Memory B cell (primary cell): Measurements from ENCODE around the gene CLOCK.
"Not testable (repeated sequence)": the region's sequence is repeated elsewhere in the genome, so short reads cannot be mapped to it uniquely, and the experiment has no call there.

ENCODE experiments used
- ATAC-seq: fragments of 150-1000 bp; cut with Tn5 transposase; 2 replicates; pipeline ENCODE4 v1.10.0; 2021; ENCODE audit warnings: low read depth, mild to moderate bottlenecking, moderate library complexity
- DNase-seq, 2 donors: peaks; one replicate each; pipeline ENCODE4 v3.0.0; 2022; ENCODE audit warnings: low spot score in 2 of 2
- H3K27ac Mint-ChIP-seq: one replicate; pipeline ENCODE4 v1.8.0; 2022; ENCODE audit warnings: mild to moderate bottlenecking, moderate library complexity, mixed read lengths
- H3K27me3 Mint-ChIP-seq: one replicate; pipeline ENCODE4 v1.8.0; 2022; ENCODE audit warnings: mixed read lengths
- H3K36me3 Mint-ChIP-seq: one replicate; pipeline ENCODE4 v1.8.0; 2022; ENCODE audit warnings: mild to moderate bottlenecking, mixed read lengths
- H3K4me1 Mint-ChIP-seq: one replicate; pipeline ENCODE4 v1.8.0; 2022; ENCODE audit warnings: mixed read lengths
- H3K4me3 Mint-ChIP-seq: one replicate; pipeline ENCODE4 v1.8.0; 2022; ENCODE audit warnings: mild to moderate bottlenecking, moderate library complexity, mixed read lengths
- H3K9me3 Mint-ChIP-seq: one replicate; pipeline ENCODE4 v1.8.0; 2022; ENCODE audit warnings: mixed read lengths

CLOCK gene

DNA sequence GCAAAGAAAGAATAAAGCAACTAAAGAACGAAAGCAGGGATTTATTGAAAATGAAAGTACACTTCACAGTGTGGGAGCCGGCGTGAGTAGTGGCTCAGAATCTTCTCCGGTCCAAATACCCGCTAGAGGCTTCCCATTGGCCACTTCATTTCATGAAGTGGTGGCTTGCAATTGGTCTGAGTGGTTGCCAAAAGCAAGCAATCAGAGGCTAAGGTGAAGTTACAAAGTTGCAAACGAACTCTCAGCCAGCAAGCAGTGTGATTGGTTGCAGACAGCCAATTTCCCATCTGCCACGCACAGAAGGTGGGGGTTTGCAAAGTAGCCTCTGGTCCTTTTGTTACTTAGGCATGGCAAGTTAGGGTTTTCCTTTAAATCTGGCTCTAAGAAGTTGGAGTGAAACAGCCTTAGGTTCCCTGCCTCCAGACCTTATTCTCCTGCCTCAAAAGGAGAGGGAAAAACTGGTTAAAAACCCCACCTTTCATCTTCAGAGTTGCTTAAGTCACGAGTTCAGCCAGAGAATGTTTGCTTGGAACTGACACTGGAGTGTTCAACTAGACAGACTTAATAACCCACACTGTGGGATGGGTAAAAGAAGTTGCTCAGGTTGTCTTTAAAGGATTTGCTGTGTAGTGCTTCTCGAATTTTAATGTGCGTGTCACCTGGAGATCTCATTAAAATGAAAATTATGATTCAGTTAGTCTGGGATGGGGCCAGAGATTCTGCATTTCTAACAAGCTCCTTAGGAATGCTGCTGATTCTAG is 6.9 kb upstream of the CLOCK start:
- ATAC-seq = peak; percentile 89
- peaks cover 3% of the 10 kb centered on the region for H3K27me3 Mint-ChIP-seq
- peaks cover 3% of the 10 kb centered on the region for H3K9me3 Mint-ChIP-seq
- H3K36me3 Mint-ChIP-seq = peaks cover 2% of the 10 kb centered on the region
- H3K27ac Mint-ChIP-seq = no peak overlapping the region
- DNase-seq = peak in 1 of 2 donors; percentile 14
- peak overlapping the region; percentile 69 for H3K4me3 Mint-ChIP-seq
- no peaks in the 10 kb centered on the region for H3K4me1 Mint-ChIP-seq

DNA sequence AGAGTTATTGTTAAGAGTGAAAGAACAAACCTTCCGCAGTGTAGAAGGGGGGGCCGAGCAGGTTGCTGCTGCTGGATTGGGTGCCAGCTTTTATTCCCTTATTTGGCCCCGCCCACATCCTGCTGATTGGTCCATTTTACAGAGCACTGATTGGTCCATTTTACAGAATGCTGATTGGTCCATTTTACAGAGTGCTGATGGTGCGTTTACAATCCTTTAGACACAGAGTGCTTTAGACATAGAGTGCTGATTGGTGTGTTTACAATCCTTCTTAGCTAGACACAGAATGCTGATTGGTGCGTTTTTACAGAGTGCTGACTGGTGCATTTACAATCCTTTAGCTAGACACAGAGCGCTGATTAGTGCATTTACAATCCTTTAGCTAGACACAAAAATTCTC is 5.3 kb upstream of the CLOCK start:
- peak; percentile 14 for ATAC-seq
- H3K27me3 Mint-ChIP-seq, H3K4me3 Mint-ChIP-seq, DNase-seq, H3K36me3 Mint-ChIP-seq, H3K27ac Mint-ChIP-seq, H3K9me3 Mint-ChIP-seq, H3K4me1 Mint-ChIP-seq: not testable (repeated sequence)

DNA sequence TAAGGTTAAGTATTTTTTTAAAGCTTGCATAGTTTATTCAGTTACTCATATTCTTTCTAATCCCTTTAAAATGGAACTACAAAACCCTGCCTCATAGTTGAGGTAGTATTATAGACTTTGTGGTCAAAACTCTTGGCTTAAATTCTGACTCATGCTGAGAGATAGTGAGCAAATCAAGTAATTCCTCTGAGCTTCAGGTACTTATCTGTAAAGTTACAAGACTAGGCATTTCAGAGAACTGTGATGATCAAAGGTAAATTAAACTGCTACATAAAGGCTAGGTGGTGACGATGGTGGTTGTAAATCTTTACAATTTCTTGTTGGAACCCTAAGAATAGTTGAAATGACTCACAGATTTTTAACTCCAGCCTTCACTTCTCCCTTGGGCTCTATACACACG is 3.2 kb upstream of the CLOCK start:
- ATAC-seq (no peak), DNase-seq (no peak)
- no peaks in the 10 kb centered on the region for H3K9me3 Mint-ChIP-seq
- H3K4me1 Mint-ChIP-seq = peaks cover 4% of the 10 kb centered on the region
- no peak overlapping the region for H3K4me3 Mint-ChIP-seq
- H3K36me3 Mint-ChIP-seq = no peaks in the 10 kb centered on the region
- H3K27me3 Mint-ChIP-seq = no peaks in the 10 kb centered on the region
- no peak overlapping the region for H3K27ac Mint-ChIP-seq

GRCh38 chr4:55547918-55548317 is 1.2 kb upstream of the CLOCK start:
- H3K4me3 Mint-ChIP-seq = peak overlapping the region; percentile 94
- no peaks in the 10 kb centered on the region for H3K36me3 Mint-ChIP-seq
- H3K9me3 Mint-ChIP-seq = no peaks in the 10 kb centered on the region
- peaks cover 16% of the 10 kb centered on the region for H3K4me1 Mint-ChIP-seq
- peak overlapping the region; percentile 90 for H3K27ac Mint-ChIP-seq
- H3K27me3 Mint-ChIP-seq = no peaks in the 10 kb centered on the region
- ATAC-seq (no peak), DNase-seq (no peak)

DNA sequence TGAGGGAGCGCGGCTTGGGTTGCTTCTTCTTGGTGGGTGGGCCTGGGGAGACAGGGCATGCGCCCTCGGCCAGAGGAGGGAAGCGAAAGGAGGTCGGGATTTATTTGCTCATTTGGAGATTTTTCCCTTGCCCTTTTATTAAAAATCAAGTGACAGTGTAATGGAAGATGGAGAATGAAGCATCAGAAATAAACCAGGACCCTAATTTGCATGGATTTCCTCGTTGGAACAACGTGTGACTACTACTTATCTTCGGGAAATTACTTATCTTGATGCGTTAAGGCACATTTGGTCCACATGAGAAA is 709 bp upstream of the CLOCK start:
- Mint-ChIP-seq H3K9me3 (no peaks in the 10 kb centered on the region), H3K27me3 (no peaks in the 10 kb centered on the region), H3K36me3 (no peaks in the 10 kb centered on the region), H3K4me3 (peak overlapping the region; percentile 94), H3K27ac (peak overlapping the region; percentile 90), H3K4me1 (peaks cover 16% of the 10 kb centered on the region)
- DNase-seq (no peak), ATAC-seq (no peak)

GRCh38 chr4:55546506-55546755 is 278 bp downstream of the CLOCK start:
- H3K4me1 Mint-ChIP-seq = peaks cover 16% of the 10 kb centered on the region

GRCh38 chr4:55545641-55546505 is 836 bp downstream of the CLOCK start:
- Mint-ChIP-seq H3K36me3 (no peaks in the 10 kb centered on the region), H3K4me3 (peak overlapping the region; percentile 94), H3K9me3 (no peaks in the 10 kb centered on the region), H3K4me1 (peaks cover 16% of the 10 kb centered on the region), H3K27ac (peak overlapping the region; percentile 90), H3K27me3 (no peaks in the 10 kb centered on the region)
- ATAC-seq (peak; percentile 49), DNase-seq (peak; percentile 39 to 70)

More at GRCh38 chr4:55546506-55546755, 278 bp downstream of the CLOCK start:
- ATAC-seq = peak; percentile 64
- Mint-ChIP-seq H3K27me3 (no peaks in the 10 kb centered on the region), H3K36me3 (no peaks in the 10 kb centered on the region), H3K9me3 (no peaks in the 10 kb centered on the region), H3K4me3 (peak overlapping the region; percentile 94), H3K27ac (peak overlapping the region; percentile 90)
- DNase-seq = no peak

DNA sequence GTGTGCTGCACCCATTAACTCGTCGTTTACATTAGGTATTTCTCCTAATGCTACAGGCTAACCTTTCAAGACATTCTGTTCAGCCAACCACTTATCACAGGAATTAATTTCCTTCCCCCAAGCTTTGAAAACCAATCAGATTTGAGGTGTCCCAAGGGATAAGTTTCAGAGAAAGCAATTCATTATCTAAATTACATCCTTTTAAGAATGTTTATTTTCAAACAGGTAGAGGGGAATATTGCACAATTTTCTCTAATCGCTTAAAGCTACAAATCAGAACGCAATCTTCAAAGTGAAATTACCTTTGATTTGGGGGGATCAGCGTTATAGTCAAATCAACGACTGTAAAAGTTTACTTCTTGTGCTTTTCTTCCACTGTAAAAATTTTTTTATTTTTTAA is 1.6 kb downstream of the CLOCK start:
- DNase-seq = no peak
- Mint-ChIP-seq H3K27me3 (no peaks in the 10 kb centered on the region), H3K27ac (peak overlapping the region; percentile 90), H3K4me3 (peak overlapping the region; percentile 51), H3K4me1 (peaks cover 18% of the 10 kb centered on the region), H3K36me3 (peaks cover 2% of the 10 kb centered on the region), H3K9me3 (no peaks in the 10 kb centered on the region)
- ATAC-seq = no peak

DNA sequence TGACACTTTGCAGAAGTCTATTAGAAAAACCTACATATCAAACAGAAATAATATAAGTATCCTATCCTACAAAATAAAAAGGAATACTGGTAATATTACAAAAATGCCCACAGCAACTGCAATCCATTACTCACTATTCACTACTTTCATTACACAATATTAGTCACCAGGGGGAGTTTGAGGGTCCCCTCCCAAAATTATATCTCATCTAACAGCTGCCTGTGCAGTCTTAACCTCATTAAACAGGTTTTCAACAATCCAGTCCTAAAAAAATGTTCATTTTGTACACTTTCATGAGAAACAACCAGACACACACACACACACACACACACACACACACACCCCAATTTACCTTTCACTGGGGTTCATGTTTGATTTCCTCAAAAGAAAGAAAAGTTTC is 2.9 kb downstream of the CLOCK start:
- Mint-ChIP-seq H3K4me1 (peaks cover 18% of the 10 kb centered on the region), H3K4me3 (no peak overlapping the region), H3K9me3 (no peaks in the 10 kb centered on the region), H3K36me3 (peaks cover 2% of the 10 kb centered on the region), H3K27ac (peak overlapping the region; percentile 55), H3K27me3 (no peaks in the 10 kb centered on the region)
- ATAC-seq (no peak), DNase-seq (no peak)

DNA sequence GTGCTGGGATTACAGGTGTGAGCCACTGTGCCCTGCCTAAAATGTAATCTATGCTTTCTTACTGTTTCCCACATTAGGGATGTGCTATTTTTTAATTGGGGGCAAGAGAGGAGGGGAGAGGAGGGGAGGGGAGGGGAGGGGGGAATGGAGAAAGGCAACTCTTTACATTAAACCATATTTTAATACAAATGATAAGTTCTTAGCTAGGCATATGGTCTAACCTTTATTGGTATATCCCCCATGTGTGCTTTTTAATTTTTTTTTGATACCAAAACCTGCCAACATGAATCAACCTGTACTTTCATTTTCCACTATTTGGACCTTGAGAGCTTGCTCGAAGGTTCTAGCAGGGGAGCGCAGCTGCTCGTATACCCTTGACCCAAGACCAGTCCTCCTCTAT is 6.4 kb downstream of the CLOCK start:
- Mint-ChIP-seq H3K27me3 (no peaks in the 10 kb centered on the region), H3K9me3 (no peaks in the 10 kb centered on the region), H3K27ac (no peak overlapping the region), H3K4me1 (peaks cover 14% of the 10 kb centered on the region), H3K4me3 (no peak overlapping the region), H3K36me3 (peaks cover 6% of the 10 kb centered on the region)
- DNase-seq (no peak), ATAC-seq (no peak)

GRCh38 chr4:55539658-55540057 is 7.1 kb downstream of the CLOCK start:
- Mint-ChIP-seq H3K9me3 (no peaks in the 10 kb centered on the region), H3K4me3 (no peak overlapping the region), H3K27ac (no peak overlapping the region), H3K36me3 (peaks cover 6% of the 10 kb centered on the region), H3K27me3 (no peaks in the 10 kb centered on the region), H3K4me1 (peaks cover 12% of the 10 kb centered on the region)
- ATAC-seq = no peak
- no peak for DNase-seq

DNA sequence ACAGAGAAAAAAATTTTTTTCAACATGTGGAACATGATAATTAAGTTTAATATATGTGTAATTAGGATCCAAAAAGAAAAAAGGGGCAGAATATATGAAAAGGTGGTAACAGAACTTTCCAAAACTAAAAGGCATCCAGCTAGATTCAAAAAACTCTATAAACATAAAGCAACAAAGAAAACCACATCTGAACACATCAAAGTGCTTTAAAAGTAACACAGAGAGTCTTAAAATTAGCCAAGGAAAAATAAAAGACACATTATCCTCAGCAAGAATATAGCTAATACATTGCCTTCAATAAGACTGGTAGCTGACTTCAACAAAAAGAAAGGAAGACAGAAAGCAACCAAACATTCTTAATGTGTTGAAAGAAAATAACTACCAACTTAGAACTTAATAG is 8.2 kb downstream of the CLOCK start:
- ATAC-seq = no peak
- Mint-ChIP-seq H3K4me1 (peaks cover 5% of the 10 kb centered on the region), H3K4me3 (no peak overlapping the region), H3K9me3 (peaks cover 2% of the 10 kb centered on the region), H3K27me3 (no peaks in the 10 kb centered on the region), H3K27ac (no peak overlapping the region), H3K36me3 (peaks cover 8% of the 10 kb centered on the region)
- DNase-seq = no peak

DNA sequence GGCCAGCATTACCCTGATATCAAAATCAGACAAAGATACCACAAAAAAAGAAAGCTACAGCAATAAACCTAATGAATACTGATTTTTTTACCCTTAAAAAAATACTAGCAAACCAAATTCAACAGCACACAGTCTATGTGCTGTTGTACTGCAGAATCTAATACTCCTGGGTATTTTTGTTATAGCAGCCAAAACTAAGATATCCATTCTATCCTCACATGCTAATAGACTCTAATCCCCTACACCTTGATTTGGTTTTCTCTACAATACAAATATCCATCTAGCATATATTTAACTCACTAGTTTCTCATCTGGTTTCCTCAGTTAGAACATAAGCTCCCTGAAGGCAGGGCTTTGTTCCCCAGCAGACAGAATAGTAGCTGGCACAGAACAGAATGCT is 12.4 kb downstream of the CLOCK start:
- Mint-ChIP-seq H3K4me3 (no peak overlapping the region), H3K36me3 (peaks cover 22% of the 10 kb centered on the region), H3K27me3 (no peaks in the 10 kb centered on the region), H3K9me3 (peaks cover 4% of the 10 kb centered on the region), H3K27ac (no peak overlapping the region), H3K4me1 (peaks cover 2% of the 10 kb centered on the region)
- no peak for DNase-seq
- no peak for ATAC-seq

GRCh38 chr4:55530691-55531090 is 16.0 kb downstream of the CLOCK start:
- H3K4me1 Mint-ChIP-seq = peaks cover 2% of the 10 kb centered on the region
- H3K9me3 Mint-ChIP-seq = peaks cover 4% of the 10 kb centered on the region
- H3K27me3 Mint-ChIP-seq = no peaks in the 10 kb centered on the region
- DNase-seq (no peak), ATAC-seq (no peak)
- no peak overlapping the region for H3K4me3 Mint-ChIP-seq
- H3K36me3 Mint-ChIP-seq = peaks cover 20% of the 10 kb centered on the region
- no peak overlapping the region for H3K27ac Mint-ChIP-seq

DNA sequence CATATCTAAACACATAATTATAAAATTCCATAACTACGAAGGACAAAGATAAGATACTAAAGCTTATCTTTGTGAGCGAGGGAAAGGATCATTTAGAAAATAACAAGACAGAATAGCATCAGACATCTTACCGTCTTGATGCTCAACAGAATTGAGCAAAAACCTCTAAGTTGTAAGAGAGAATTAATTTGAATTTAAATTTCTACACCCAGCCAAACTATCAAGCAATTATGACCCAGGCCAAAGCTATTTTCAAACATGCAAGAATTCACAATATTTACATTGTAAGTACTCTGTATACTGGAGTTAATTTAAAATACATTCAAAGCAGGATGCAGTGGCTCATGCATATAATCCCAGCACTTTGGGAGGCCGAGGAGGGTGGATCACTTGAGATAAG is 16.5 kb downstream of the CLOCK start:
- DNase-seq (no peak), ATAC-seq (no peak)
- H3K4me1 Mint-ChIP-seq = peaks cover 2% of the 10 kb centered on the region
- H3K9me3 Mint-ChIP-seq = peaks cover 4% of the 10 kb centered on the region
- H3K27ac Mint-ChIP-seq = no peak overlapping the region
- peaks cover 20% of the 10 kb centered on the region for H3K36me3 Mint-ChIP-seq
- no peak overlapping the region for H3K4me3 Mint-ChIP-seq
- no peaks in the 10 kb centered on the region for H3K27me3 Mint-ChIP-seq
